ENCODE measurements around the gene DNAAF5.
"Not testable (repeated sequence)": the region's sequence is repeated elsewhere in the genome, so short reads cannot be mapped to it uniquely, and the experiment has no call there.

DNAAF5 gene

GRCh38 chr7:746155-747061 is 19.9 kb downstream of the DNAAF5 start:
- no peak for DNase-seq (ENCODE audit: low read depth, low spot score)

GRCh38 chr7:747186-747585 is 20.7 kb downstream of the DNAAF5 start:
- no peak for DNase-seq (ENCODE audit: low read depth, low spot score)

- no peak for DNase-seq (ENCODE audit: low read depth, low spot score)
Observed at GRCh38 chr7:748446-748845, 21.9 kb downstream of the DNAAF5 start.

GRCh38 chr7:749140-749551 is 22.6 kb downstream of the DNAAF5 start:
- DNase-seq (ENCODE audit: low read depth, low spot score), result no peak

- no peak for DNase-seq (ENCODE audit: low read depth, low spot score)
Observed at GRCh38 chr7:750111-750905, 23.8 kb downstream of the DNAAF5 start.

GRCh38 chr7:751826-752225 is 25.3 kb downstream of the DNAAF5 start:
- DNase-seq (ENCODE audit: low read depth, low spot score), result no peak

GRCh38 chr7:752256-752655 is 25.8 kb downstream of the DNAAF5 start:
- DNase-seq (ENCODE audit: low read depth, low spot score), result not testable (repeated sequence)

GRCh38 chr7:753190-753589 is 26.7 kb downstream of the DNAAF5 start:
- DNase-seq (ENCODE audit: low read depth, low spot score), result no peak

DNA sequence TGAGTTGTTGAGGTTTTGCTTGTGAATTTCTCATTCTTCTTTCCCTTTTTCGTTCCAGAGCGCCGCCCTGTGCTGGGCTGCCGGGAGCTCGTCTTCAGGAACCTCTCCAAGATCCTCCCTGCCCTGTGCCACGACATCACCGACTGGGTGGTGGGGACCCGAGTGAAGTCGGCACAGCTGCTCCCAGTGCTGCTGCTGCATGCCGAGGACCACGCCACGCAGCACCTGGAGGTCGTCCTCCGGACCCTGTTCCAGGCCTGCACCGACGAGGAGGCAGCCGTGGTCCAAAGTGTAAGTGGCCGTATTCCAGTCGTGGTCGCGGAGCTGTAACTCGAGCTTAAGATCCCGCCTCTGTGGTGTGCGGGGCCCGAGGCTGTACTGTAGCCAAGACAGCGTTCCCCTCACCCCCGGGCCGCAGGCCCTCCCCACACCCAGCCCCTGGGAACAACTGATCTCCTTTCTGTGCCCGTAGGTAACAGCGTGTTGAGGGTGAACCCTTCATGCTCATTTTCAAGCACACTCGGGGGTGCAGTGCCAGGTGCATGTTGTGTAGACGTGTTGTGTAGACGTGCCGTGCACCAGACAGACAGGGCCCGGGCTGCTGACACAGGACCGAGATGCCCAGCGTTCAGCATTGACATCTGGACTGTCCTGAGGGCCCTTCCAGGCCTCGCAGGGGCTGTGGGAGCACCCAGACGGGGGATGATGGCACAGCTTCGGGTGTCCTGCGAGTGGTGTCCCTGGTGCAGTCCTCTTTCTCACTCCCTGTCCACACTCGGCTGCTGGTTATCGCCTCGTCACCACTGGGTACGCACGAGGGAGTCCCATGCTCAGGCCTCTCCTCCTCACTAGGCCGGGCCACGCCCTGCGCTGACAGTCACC is 28.3 kb downstream of the DNAAF5 start:
- no peak for DNase-seq (ENCODE audit: low read depth, low spot score)

GRCh38 chr7:755413-755805 is 28.9 kb downstream of the DNAAF5 start:
- DNase-seq (ENCODE audit: low read depth, low spot score), result no peak

DNA sequence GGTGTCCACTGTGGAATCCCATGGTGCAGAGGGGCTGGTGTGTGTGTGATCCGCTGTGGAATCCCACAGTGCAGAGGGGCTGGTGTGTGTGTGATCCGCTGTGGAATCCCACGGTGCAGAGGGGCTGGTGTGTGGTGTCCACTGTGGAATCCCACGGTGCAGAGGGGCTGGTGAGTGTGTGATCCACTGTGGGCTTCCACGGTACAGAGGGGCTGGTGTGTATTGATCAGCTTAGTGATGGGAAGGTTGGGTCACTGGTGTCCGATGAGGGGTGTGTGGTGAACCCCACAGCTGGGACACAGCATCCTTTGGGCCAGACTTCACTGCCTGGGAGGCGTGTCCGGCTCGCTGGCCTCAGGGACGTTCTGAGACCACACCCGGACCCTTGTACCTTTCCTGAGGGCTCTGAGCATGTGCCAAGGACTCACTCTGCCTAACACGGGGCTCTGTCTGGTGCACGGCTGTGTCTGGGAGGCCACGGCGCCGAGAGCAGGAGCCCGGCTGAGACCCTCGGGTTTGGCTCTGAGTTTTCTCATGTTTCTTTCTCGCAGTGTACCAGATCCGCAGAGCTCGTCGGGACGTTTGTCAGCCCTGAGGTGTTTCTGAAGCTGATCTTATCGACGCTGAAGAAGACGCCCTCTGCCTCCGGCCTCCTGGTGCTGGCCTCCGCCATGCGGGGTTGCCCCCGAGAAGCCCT is 29.9 kb downstream of the DNAAF5 start:
- DNase-seq (ENCODE audit: low read depth, low spot score), result no peak

DNA sequence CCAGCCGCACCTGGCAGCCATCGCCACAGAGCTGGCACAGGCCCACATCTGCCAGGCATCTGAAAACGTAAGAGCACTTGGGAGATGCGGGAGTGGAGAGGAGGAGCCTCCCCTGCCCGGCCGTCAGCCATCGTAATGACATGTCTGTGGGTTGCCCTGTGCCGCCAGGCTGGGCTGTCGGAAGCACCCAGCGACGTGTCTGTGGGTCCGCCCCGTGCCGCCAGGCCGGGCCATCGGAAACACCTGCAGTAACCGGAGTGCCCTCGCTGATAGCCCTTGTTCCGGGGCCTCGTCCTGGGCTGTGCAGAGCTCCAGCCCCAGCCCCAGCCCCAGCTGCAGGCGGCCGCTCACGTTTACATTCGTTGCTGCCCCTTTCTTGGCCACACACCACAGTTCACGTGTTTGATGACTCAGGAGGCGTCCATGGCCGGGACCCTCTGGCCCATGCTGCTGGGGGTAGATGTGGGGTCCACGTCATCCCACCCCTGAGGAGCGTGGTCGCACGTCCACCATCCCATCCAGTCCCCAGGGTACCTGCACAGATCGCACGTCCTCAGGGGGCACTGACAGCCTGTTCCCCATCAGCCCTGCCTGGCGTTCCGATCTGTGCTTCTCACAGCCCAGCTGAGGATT is 30.5 kb downstream of the DNAAF5 start:
- DNase-seq (ENCODE audit: low read depth, low spot score), result no peak

GRCh38 chr7:757741-758163 is 31.3 kb downstream of the DNAAF5 start:
- DNase-seq (ENCODE audit: low read depth, low spot score), result no peak

DNA sequence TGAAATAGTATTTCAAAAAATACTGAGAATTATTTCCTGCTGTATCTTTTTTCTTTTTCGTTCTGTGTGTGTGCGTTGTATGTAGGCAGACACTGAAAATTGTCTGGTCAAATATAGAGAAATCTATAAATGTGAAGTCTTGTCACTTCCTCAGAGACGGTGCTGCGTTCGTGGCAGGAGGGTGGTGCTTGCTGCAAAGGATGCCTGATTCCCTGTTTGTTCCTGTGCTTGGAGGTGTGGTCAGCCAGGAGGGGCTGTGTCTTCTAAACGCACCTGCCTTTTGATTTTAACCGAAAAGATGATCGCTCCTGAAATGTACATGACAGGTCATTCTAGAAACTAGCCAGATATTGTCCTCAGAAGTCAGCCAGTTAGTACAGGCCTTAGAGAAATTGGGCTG is 33.1 kb downstream of the DNAAF5 start:
- no peak for DNase-seq (ENCODE audit: low read depth, low spot score)

DNA sequence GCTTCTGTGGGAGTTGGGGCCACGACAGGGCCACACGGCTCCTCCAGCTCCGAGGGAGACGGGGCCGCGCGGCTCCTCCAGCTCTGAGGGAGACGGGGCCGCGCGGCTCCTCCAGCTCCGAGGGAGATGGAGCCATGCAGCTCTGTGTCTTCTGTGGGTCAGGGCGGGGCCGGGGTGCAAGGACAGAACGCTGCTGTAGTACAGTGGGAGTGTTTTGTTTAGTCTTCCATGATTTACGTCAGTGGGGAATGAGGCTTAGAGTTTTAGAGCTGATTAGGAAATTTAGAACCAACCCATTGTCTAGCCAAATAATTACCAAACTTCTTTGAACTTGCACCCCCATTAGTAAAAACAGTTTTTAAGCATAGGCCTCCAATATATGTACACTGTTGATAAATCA is 33.5 kb downstream of the DNAAF5 start:
- DNase-seq (ENCODE audit: low read depth, low spot score), result no peak

DNA sequence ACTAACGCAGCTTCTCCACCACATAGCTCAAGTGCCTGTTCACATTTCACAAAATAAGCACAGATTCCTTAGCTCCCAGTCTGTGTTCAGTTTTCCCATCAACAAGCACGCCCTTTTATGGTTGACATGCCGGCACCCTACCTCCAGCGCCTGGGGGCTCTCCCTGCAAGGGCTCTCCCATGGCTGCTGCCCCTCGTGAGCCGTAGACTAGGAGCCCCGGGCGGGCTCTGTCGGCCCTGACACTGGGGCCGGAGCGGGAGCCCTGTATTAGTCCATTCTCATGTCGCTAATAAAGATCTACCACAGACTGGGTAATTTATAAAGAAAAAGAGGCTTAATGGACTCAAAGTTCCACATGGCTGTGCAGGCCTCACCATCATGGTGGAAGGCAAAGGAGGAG is 34.6 kb downstream of the DNAAF5 start:
- DNase-seq (ENCODE audit: low read depth, low spot score), result no peak

- no peak for DNase-seq (ENCODE audit: low read depth, low spot score)
Observed at GRCh38 chr7:761631-762030, 35.1 kb downstream of the DNAAF5 start.

GRCh38 chr7:762885-763284 is 36.4 kb downstream of the DNAAF5 start:
- DNase-seq (ENCODE audit: low read depth, low spot score), result no peak

GRCh38 chr7:763762-764161 is 37.3 kb downstream of the DNAAF5 start:
- DNase-seq (ENCODE audit: low read depth, low spot score), result no peak

DNA sequence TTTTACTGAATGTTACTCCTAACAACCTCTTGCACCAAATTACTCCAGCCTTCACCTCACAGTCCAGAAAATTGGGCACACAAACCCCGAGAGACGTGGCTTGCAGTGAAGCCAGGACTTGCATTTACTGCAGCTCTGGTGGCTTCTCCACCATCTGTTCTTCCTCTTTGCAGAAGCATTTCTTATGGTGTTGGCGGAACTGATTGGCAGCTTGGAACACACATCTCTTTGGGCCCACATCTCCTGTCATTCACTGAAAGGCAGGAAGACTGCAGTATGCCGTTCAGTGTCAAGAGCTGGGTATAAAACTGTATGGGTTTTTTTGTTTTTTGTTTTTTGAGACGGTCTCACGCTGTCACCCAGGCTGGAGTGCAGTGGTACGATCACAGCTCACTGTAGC is 38.9 kb downstream of the DNAAF5 start:
- DNase-seq (ENCODE audit: low read depth, low spot score), result no peak

DNA sequence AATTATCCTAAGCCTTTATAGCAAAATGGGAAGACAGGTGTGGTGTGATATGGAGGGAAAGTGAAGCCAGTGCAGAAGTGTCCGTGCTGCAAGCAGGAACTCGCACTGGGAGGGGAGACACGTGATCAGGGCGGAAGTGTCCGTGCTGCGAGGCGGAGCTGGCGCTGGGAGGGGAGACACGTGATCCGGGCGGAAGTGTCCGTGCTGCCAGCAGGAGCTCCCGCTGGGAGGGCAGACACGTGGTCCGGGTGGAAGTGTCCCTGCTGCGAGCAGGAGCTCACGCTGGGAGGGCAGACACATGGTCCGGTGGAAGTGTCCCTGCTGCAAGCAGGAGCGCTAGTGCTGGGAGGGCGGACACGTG is 41.1 kb downstream of the DNAAF5 start:
- peak; percentile 97 for DNase-seq (ENCODE audit: low read depth, low spot score)
